ENCODE data around the gene SVIL.

DNA sequence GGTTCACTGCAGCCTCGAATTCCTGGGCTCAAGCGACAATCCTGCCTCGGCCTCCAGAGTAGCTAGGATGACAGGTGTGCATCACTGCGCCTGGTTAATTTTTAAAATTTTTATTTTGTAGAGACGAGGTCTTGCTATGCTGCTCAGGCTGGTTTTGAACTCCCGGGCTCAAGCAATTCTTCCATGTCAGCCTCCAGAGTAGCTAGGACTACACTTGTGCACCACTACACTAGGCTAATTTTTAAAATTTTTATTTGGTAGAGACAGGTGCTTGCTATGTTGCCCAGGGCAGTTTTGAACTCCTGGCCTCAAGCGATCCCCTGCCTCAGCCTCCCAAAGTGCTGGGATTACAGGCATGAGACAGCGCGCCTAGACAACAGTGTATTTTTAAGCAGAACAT, 120.5 kb downstream of the SVIL start:
- TF ChIP-seq, protein P1, sequence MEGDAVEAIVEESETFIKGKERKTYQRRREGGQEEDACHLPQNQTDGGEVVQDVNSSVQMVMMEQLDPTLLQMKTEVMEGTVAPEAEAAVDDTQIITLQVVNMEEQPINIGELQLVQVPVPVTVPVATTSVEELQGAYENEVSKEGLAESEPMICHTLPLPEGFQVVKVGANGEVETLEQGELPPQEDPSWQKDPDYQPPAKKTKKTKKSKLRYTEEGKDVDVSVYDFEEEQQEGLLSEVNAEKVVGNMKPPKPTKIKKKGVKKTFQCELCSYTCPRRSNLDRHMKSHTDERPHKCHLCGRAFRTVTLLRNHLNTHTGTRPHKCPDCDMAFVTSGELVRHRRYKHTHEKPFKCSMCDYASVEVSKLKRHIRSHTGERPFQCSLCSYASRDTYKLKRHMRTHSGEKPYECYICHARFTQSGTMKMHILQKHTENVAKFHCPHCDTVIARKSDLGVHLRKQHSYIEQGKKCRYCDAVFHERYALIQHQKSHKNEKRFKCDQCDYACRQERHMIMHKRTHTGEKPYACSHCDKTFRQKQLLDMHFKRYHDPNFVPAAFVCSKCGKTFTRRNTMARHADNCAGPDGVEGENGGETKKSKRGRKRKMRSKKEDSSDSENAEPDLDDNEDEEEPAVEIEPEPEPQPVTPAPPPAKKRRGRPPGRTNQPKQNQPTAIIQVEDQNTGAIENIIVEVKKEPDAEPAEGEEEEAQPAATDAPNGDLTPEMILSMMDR (IDR thresholded peaks at IDR 0.05; ENCODE audit: low read depth, low read length, missing input control) = no peak
- TF ChIP-seq EGR1 (IDR thresholded peaks at IDR 0.05; ENCODE audit: low read depth in 2 of 2) = no peak
- no peak for TF ChIP-seq YY1 (IDR thresholded peaks at IDR 0.05)
